ENCODE measurements around the gene LIG3. TPM values are rescaled to one million over a fixed set of nuclear protein-coding genes. Genes with fewer than 3 reads are reported as not detected.

Gene LIG3
- total and polyA plus RNA-seq, 12 donors: 6.2 to 38.4 (median 26.6) TPM

DNA sequence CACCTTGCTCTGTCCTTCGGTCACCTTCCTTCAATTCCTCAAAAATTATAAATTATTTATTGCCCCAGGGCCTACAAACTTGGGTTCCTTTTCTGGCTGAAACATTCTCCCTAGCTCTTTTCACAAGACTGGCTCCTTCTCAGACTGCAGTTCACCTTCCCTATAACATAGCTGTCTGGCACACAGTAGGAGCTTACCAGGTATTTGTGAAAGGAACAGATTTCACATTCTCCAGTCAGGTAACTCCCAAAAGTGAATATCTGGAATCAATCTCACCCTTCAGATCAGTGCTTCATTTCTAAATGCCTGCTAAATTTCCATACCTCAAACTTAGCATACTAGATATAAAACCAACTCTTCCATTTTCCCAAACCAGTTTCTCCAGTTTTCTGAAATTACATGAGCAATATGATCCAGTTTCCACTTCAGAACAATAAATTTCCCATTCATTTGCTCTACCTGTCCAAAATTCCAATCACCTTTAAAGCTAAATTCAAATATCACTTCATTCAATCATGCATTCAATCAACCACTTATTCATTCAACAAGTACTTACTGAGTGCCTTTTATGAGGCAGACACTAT lies 77.1 kb downstream of the LIG3 start:
- TF ChIP-seq POLR2A (IDR thresholded peaks at IDR 0.05): no peak
- TF ChIP-seq, protein P1, sequence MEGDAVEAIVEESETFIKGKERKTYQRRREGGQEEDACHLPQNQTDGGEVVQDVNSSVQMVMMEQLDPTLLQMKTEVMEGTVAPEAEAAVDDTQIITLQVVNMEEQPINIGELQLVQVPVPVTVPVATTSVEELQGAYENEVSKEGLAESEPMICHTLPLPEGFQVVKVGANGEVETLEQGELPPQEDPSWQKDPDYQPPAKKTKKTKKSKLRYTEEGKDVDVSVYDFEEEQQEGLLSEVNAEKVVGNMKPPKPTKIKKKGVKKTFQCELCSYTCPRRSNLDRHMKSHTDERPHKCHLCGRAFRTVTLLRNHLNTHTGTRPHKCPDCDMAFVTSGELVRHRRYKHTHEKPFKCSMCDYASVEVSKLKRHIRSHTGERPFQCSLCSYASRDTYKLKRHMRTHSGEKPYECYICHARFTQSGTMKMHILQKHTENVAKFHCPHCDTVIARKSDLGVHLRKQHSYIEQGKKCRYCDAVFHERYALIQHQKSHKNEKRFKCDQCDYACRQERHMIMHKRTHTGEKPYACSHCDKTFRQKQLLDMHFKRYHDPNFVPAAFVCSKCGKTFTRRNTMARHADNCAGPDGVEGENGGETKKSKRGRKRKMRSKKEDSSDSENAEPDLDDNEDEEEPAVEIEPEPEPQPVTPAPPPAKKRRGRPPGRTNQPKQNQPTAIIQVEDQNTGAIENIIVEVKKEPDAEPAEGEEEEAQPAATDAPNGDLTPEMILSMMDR (IDR thresholded peaks at IDR 0.05): no peak
- Histone ChIP-seq H3K9me3 (replicated peaks in 1 of 3) (no peaks in the 10 kb centered on the region), H3K36me3 (replicated peaks in 1 of 2) (no peaks in the 10 kb centered on the region), H3K27ac (no peak overlapping the region), H3K27me3 (no peaks in the 10 kb centered on the region), H3K4me1 (replicated peaks in 1 of 2) (peaks cover 0 to 6% of the 10 kb centered on the region in 2 donors), H3K4me3 (no peak overlapping the region)
- WGBS, 4 donors: 96 to 100% (median 98%) methylated on average over 1 of the region's 1 CpG
- no peak for DNase-seq
- intact Hi-C loops (cut with DNase I): no loop called here

Other genes with a start within 250 kb of the LIG3 start
- 1 to 10 TPM; 2.1 to 6.5 (median 5.0) TPM for gene CCT6B, start 19.1 kb upstream of the LIG3 start, total RNA-seq
- gene CCT6B, start 19.1 kb upstream of the LIG3 start, polyA plus RNA-seq: 10 to 100 TPM in 1 of 3 donors, 1 to 10 TPM in 2; 2.5 to 14.3 (median 2.9) TPM
- 10 to 100 TPM in 6 of 9 donors, 1 to 10 TPM in 3; 5.9 to 16.9 (median 11.5) TPM for gene ZNF830, start 19.0 kb upstream of the LIG3 start, total RNA-seq
- gene ZNF830, start 19.0 kb upstream of the LIG3 start, polyA plus RNA-seq: 10 to 100 TPM in 1 of 3 donors, 1 to 10 TPM in 2; 6.1 to 13.4 (median 8.9) TPM
- 10 to 100 TPM in 8 of 9 donors, 1 to 10 TPM in 1; 5.3 to 24.4 (median 20.8) TPM for gene RFFL, start 83.2 kb downstream of the LIG3 start, total RNA-seq
- gene RFFL, start 83.2 kb downstream of the LIG3 start, polyA plus RNA-seq: 10 to 100 TPM in 1 of 3 donors, 1 to 10 TPM in 2; 2.5 to 14.0 (median 3.2) TPM
- gene RAD51D, start 139.3 kb downstream of the LIG3 start, total RNA-seq: 10 to 100 TPM in 4 of 9 donors, 1 to 10 TPM in 5; 3.3 to 14.3 (median 8.7) TPM
- 1 to 10 TPM; 3.5 to 5.3 (median 3.7) TPM for gene RAD51D, start 139.3 kb downstream of the LIG3 start, polyA plus RNA-seq
- gene FNDC8, start 141.1 kb downstream of the LIG3 start, total RNA-seq: not detected
- not detected for gene FNDC8, start 141.1 kb downstream of the LIG3 start, polyA plus RNA-seq
- gene NLE1, start 161.8 kb downstream of the LIG3 start, total RNA-seq: 10 to 100 TPM in 8 of 9 donors, 1 to 10 TPM in 1; 9.7 to 18.7 (median 15.0) TPM
- gene NLE1, start 161.8 kb downstream of the LIG3 start, polyA plus RNA-seq: 1 to 10 TPM; 5.0 to 7.1 (median 6.7) TPM
- gene UNC45B, start 167.3 kb downstream of the LIG3 start, total RNA-seq: under 1 TPM in 6 of 9 donors, not detected in 3; 0.10 to 0.27 (median 0.15) TPM
- under 1 TPM in 2 of 3 donors, not detected in 1; under 0.01 to 0.02 TPM for gene UNC45B, start 167.3 kb downstream of the LIG3 start, polyA plus RNA-seq
- gene SLC35G3, start 213.9 kb downstream of the LIG3 start, total RNA-seq: not detected
- not detected for gene SLC35G3, start 213.9 kb downstream of the LIG3 start, polyA plus RNA-seq

Measured in adrenal gland (tissue), 12 donors.